Activated CD8-positive, alpha-beta memory T cell treated with anti-CD3 and anti-CD28 coated beads for 1 hour (primary cell): ENCODE measurements around the gene CES4A.
"Not testable (repeated sequence)": the region's sequence is repeated elsewhere in the genome, so short reads cannot be mapped to it uniquely, and the experiment has no call there.

Source experiments
- DNase-seq, 2 donors: peaks; one replicate each; pipeline ENCODE4 v3.0.0-alpha.2; 2020; ENCODE audit warnings: low read depth in 1 of 2; ENCODE audit errors: extremely low read depth in 1 of 2

The CES4A gene

GRCh38 chr16:66988197-66988788 is at the start of gene CES4A:
Gene CES4A (plus strand): TSS chr16:66988589. CDS start chr16:66988773, 184 bp downstream.
- no peak for DNase-seq

GRCh38 chr16:66939366-66939765 is 49.0 kb upstream of the CES4A start:
- DNase-seq = no peak

GRCh38 chr16:66940236-66940635 is 48.2 kb upstream of the CES4A start:
- no peak for DNase-seq

- DNase-seq = no peak
Observed at GRCh38 chr16:66942981-66943380, 45.4 kb upstream of the CES4A start.

- DNase-seq = no peak
Observed at GRCh38 chr16:66943426-66944053, 44.8 kb upstream of the CES4A start.

- DNase-seq = no peak
Observed at GRCh38 chr16:66944054-66944441, 44.3 kb upstream of the CES4A start.

- not testable (repeated sequence) for DNase-seq
Observed at GRCh38 chr16:66944971-66945370, 43.4 kb upstream of the CES4A start.

GRCh38 chr16:66945939-66946338 is 42.5 kb upstream of the CES4A start:
- no peak for DNase-seq

GRCh38 chr16:66946541-66946940 is 41.8 kb upstream of the CES4A start:
- no peak for DNase-seq

- DNase-seq = no peak
Observed at GRCh38 chr16:66946974-66947301, 41.5 kb upstream of the CES4A start.

- DNase-seq = peak; percentile 62 to 70
Observed at GRCh38 chr16:66947302-66948065, 40.9 kb upstream of the CES4A start.

- DNase-seq = no peak
Observed at GRCh38 chr16:66948134-66948836, 40.1 kb upstream of the CES4A start.

GRCh38 chr16:66948837-66949225 is 39.6 kb upstream of the CES4A start:
- no peak for DNase-seq

- DNase-seq = no peak
Observed at GRCh38 chr16:66949472-66949871, 38.9 kb upstream of the CES4A start.

- no peak for DNase-seq
Observed at GRCh38 chr16:66950437-66950836, 38.0 kb upstream of the CES4A start.

- DNase-seq = no peak
Observed at GRCh38 chr16:66950971-66951790, 37.2 kb upstream of the CES4A start.

- no peak for DNase-seq
Observed at GRCh38 chr16:66952430-66953110, 35.8 kb upstream of the CES4A start.

- DNase-seq = no peak
Observed at GRCh38 chr16:66953462-66954096, 34.8 kb upstream of the CES4A start.

GRCh38 chr16:66954097-66954659 is 34.2 kb upstream of the CES4A start:
- peak; percentile 34 to 57 for DNase-seq
